H9 (cell line): ENCODE data around the gene PKDCC. TPM values are rescaled to one million over a fixed set of nuclear protein-coding genes. Genes with fewer than 3 reads are reported as not detected.

ENCODE experiments used
- DNase-seq: peaks from one replicate; pipeline ENCODE4 v3.0.0-alpha.2; 2017
- H2AFZ ChIP-seq: one replicate; pipeline ENCODE4 v1.6.1; 2013; ENCODE audit warnings: mild to moderate bottlenecking, low read length, control low read depth, moderate library complexity
- H2AK5ac ChIP-seq: 2 replicates; pipeline ENCODE4 v1.6.1; 2013; ENCODE audit warnings: low read length, control low read depth, mixed read lengths; ENCODE audit not compliant: insufficient read length
- H2BK120ac ChIP-seq: one replicate; pipeline ENCODE4 v1.6.1; 2013; ENCODE audit warnings: low read depth, mild to moderate bottlenecking, low read length, control low read depth, inconsistent platforms; ENCODE audit not compliant: poor library complexity, severe bottlenecking
- H2BK12ac ChIP-seq: 2 replicates; pipeline ENCODE4 v1.6.1; 2013; ENCODE audit warnings: low read length, control low read depth, mixed read lengths, low read depth; ENCODE audit not compliant: insufficient read length
- H2BK15ac ChIP-seq: 2 replicates; pipeline ENCODE4 v1.6.1; 2013; ENCODE audit warnings: low read depth, low read length, control low read depth
- H2BK20ac ChIP-seq: one replicate; pipeline ENCODE4 v1.6.1; 2013; ENCODE audit warnings: low read depth, mild to moderate bottlenecking, low read length, control low read depth, inconsistent platforms; ENCODE audit not compliant: poor library complexity, severe bottlenecking
- H2BK5ac ChIP-seq: 2 replicates; pipeline ENCODE4 v1.6.1; 2013; ENCODE audit warnings: low read length, control low read depth, mixed read lengths; ENCODE audit not compliant: insufficient read length
- H3K14ac ChIP-seq: 2 replicates; pipeline ENCODE4 v1.6.1; 2013; ENCODE audit warnings: low read length, control low read depth; ENCODE audit not compliant: insufficient read depth
- H3K18ac ChIP-seq: 2 replicates; pipeline ENCODE4 v1.6.1; 2013; ENCODE audit warnings: low read depth, mild to moderate bottlenecking, mixed read lengths, low read length, control low read depth; ENCODE audit not compliant: insufficient read length
- H3K23ac ChIP-seq: 2 replicates; pipeline ENCODE4 v1.6.1; 2013; ENCODE audit warnings: low read length, control low read depth, mixed read lengths, low read depth; ENCODE audit not compliant: insufficient read length
- H3K23me2 ChIP-seq: 2 replicates; pipeline ENCODE4 v1.6.1; 2013; ENCODE audit warnings: low read depth, mild to moderate bottlenecking, mixed read lengths, low read length, control low read depth; ENCODE audit not compliant: insufficient read length, poor library complexity, severe bottlenecking
- H3K27ac ChIP-seq: 2 replicates; pipeline ENCODE4 v1.5.1; 2013; ENCODE audit warnings: low read length, control low read depth, mixed read lengths, low read depth; ENCODE audit not compliant: insufficient read length
- H3K27me3 ChIP-seq: 2 replicates; pipeline ENCODE4 v1.6.1; 2013; ENCODE audit warnings: low read length, control low read depth, inconsistent platforms; ENCODE audit not compliant: insufficient read depth
- H3K4ac ChIP-seq: 2 replicates; pipeline ENCODE4 v1.6.1; 2013; ENCODE audit warnings: low read depth, mild to moderate bottlenecking, control low read depth, inconsistent platforms, low read length, moderate library complexity
- H3K4me1 ChIP-seq: 2 replicates; pipeline ENCODE4 v1.6.1; 2013; ENCODE audit warnings: low read length, control low read depth, inconsistent platforms; ENCODE audit not compliant: insufficient read depth
- H3K4me2 ChIP-seq: 2 replicates; pipeline ENCODE4 v1.6.1; 2013; ENCODE audit warnings: low read length, control low read depth, mixed read lengths; ENCODE audit not compliant: insufficient read length, insufficient read depth
- H3K56ac ChIP-seq: 2 replicates; pipeline ENCODE4 v1.6.1; 2013; ENCODE audit warnings: low read depth, mild to moderate bottlenecking, mixed read lengths, low read length, control low read depth; ENCODE audit not compliant: insufficient read length
- H3K79me1 ChIP-seq: 2 replicates; pipeline ENCODE4 v1.6.1; 2013; ENCODE audit warnings: low read depth, mild to moderate bottlenecking, moderate library complexity, low read length, control low read depth, inconsistent platforms; ENCODE audit not compliant: insufficient read depth, poor library complexity, severe bottlenecking
- H3K79me2 ChIP-seq: 2 replicates; pipeline ENCODE4 v1.6.1; 2013; ENCODE audit warnings: low read length, control low read depth, inconsistent platforms; ENCODE audit not compliant: insufficient read depth
- H3K9ac ChIP-seq: 2 replicates; pipeline ENCODE4 v1.6.1; 2013; ENCODE audit warnings: low read length, control low read depth, mixed read lengths; ENCODE audit not compliant: insufficient read length; ENCODE audit errors: extremely low read depth
- H3K9me3 ChIP-seq: one replicate; pipeline ENCODE4 v1.6.1; 2013; ENCODE audit warnings: low read depth, low read length, inconsistent platforms; ENCODE audit not compliant: control insufficient read depth
- H3T11ph ChIP-seq: one replicate; pipeline ENCODE4 v1.6.1; 2013; ENCODE audit warnings: mild to moderate bottlenecking, low read length, control low read depth, inconsistent platforms
- H4K20me1 ChIP-seq: one replicate; pipeline ENCODE4 v1.6.1; 2013; ENCODE audit not compliant: control insufficient read depth, insufficient read length, insufficient read depth
- H4K5ac ChIP-seq: 2 replicates; pipeline ENCODE4 v1.6.1; 2013; ENCODE audit warnings: low read depth, mild to moderate bottlenecking, mixed read lengths, low read length, control low read depth; ENCODE audit not compliant: insufficient read length
- H4K8ac ChIP-seq: replicated peaks from 2 replicates; pipeline ENCODE4 v1.6.1; 2013; ENCODE audit warnings: low read length, control low read depth, mixed read lengths, low read depth; ENCODE audit not compliant: insufficient read length
- H4K91ac ChIP-seq: 2 replicates; pipeline ENCODE4 v1.6.1; 2013; ENCODE audit warnings: low read depth, mild to moderate bottlenecking, moderate library complexity, mixed read lengths, low read length, control low read depth; ENCODE audit not compliant: insufficient read length
- H3K27ac Mint-ChIP-seq, 3 experiments: 2 replicates in 2 of 3; 3 replicates in 1 of 3; pipeline ENCODE4 v1.8.0; 2020 to 2021; ENCODE audit warnings: mixed read lengths in 3 of 3, mild to moderate bottlenecking in 1 of 3, moderate library complexity in 1 of 3
- H3K27me3 Mint-ChIP-seq: 2 replicates; pipeline ENCODE4 v1.8.0; 2021; ENCODE audit warnings: low read depth, mild to moderate bottlenecking, moderate library complexity, mixed read lengths
- H3K36me3 Mint-ChIP-seq, 3 experiments: 2 replicates in 2 of 3; 3 replicates in 1 of 3; pipeline ENCODE4 v1.8.0; 2020 to 2021; ENCODE audit warnings: low read depth in 3 of 3, mixed read lengths in 3 of 3; ENCODE audit not compliant: insufficient read depth in 1 of 3
- H3K4me1 Mint-ChIP-seq, 2 experiments: 2 replicates each; pipeline ENCODE4 v1.8.0; 2020; ENCODE audit warnings: mixed read lengths in 2 of 2
- H3K4me3 Mint-ChIP-seq, 2 experiments: 2 replicates in 1 of 2; 3 replicates in 1 of 2; pipeline ENCODE4 v1.8.0; 2020 to 2021; ENCODE audit warnings: mild to moderate bottlenecking in 2 of 2, mixed read lengths in 2 of 2, moderate library complexity in 1 of 2
- H3K9me3 Mint-ChIP-seq, 2 experiments: 2 replicates in 1 of 2; 3 replicates in 1 of 2; pipeline ENCODE4 v1.8.0; 2020; ENCODE audit warnings: mild to moderate bottlenecking in 2 of 2, mixed read lengths in 2 of 2, moderate library complexity in 1 of 2
- CTCF ChIP-seq: fragments of 200-600 bp; sonication (generic); conservative IDR thresholded peaks from 3 replicates; pipeline ENCODE4 v1.8.0; 2021; ENCODE audit warnings: antibody characterized with exemption, mild to moderate bottlenecking
- WGBS: extraction: QIAGEN DNeasy Blood & Tissue Kit; methylation state at CpG from one replicate; pipeline ENCODE4 v1.1.7; 2013; ENCODE audit warnings: missing lambda C conversion rate, low lambda C conversion rate, mixed read lengths; ENCODE audit not compliant: insufficient read length; ENCODE audit errors: extremely low coverage; 5-methylcytosine and 5-hydroxymethylcytosine counted together
- total RNA-seq: library from RNA; stranded (reverse); gene quantifications from 2 replicates; pipeline ENCODE4 v1.2.1, GENCODE V29; 2021

Gene PKDCC
- total RNA-seq, 1 experiment from 2014 or later, result 134 TPM

GRCh38 chr2:42077343-42077742, 29.5 kb downstream of the PKDCC start:
- WGBS, result no CpG with 5 or more reads among the region's 2 CpGs
- no peaks in the 10 kb centered on the region for H3K27me3 ChIP-seq
- peaks cover 10 to 18% of the 10 kb centered on the region in 2 experiments for H3K4me1 Mint-ChIP-seq
- H4K91ac ChIP-seq, result no peak overlapping the region
- no peak overlapping the region for H2BK20ac ChIP-seq
- H3K79me1 ChIP-seq, result no peaks in the 10 kb centered on the region
- no peak overlapping the region for H3K27ac ChIP-seq
- H3K79me2 ChIP-seq, result no peaks in the 10 kb centered on the region
- DNase-seq, result no peak
- H2AK5ac ChIP-seq, result no peak overlapping the region
- no peak overlapping the region for H4K5ac ChIP-seq
- no peak overlapping the region for H2BK12ac ChIP-seq
- H3K9ac ChIP-seq, result no peak overlapping the region
- no peak overlapping the region for H3K18ac ChIP-seq
- no peak overlapping the region for H3K14ac ChIP-seq
- no peaks in the 10 kb centered on the region for H3K36me3 Mint-ChIP-seq
- H2BK5ac ChIP-seq, result no peak overlapping the region
- H2BK15ac ChIP-seq, result no peak overlapping the region
- no peak overlapping the region for H2BK120ac ChIP-seq
- peaks cover 14% of the 10 kb centered on the region for H3K27me3 Mint-ChIP-seq
- H3K4me1 ChIP-seq, result no peaks in the 10 kb centered on the region; the same call in 1 of the 2 replicates
- no peak overlapping the region for H3K4me2 ChIP-seq
- H3K56ac ChIP-seq, result no peak overlapping the region
- no peak overlapping the region for H3K27ac Mint-ChIP-seq
- H4K20me1 ChIP-seq, result no peaks in the 10 kb centered on the region
- H3K23ac ChIP-seq, result no peak overlapping the region
- H3T11ph ChIP-seq, result no peak overlapping the region
- no peak overlapping the region for H3K4me3 Mint-ChIP-seq
- TF ChIP-seq CTCF, result peak; percentile 43; the same call in 2 of the 3 replicates
- H2AFZ ChIP-seq, result no peak overlapping the region
- no peak overlapping the region for H4K8ac ChIP-seq
- no peaks in the 10 kb centered on the region for H3K9me3 ChIP-seq
- no peaks in the 10 kb centered on the region for H3K23me2 ChIP-seq
- no peaks in the 10 kb centered on the region for H3K9me3 Mint-ChIP-seq
- H3K4ac ChIP-seq, result no peak overlapping the region
